GM23338 (cell line): ENCODE data around the gene LRRC37B. TPM values are rescaled to one million over a fixed set of nuclear protein-coding genes. Genes with fewer than 3 reads are reported as not detected.
"Not testable (repeated sequence)": the region's sequence is repeated elsewhere in the genome, so short reads cannot be mapped to it uniquely, and the experiment has no call there.

Experiments used
- ATAC-seq: fragments of 200-7000 bp; cut with Tn5 transposase; 3 replicates; pipeline ENCODE4 v1.9.1; 2020
- DNase-seq: peaks from one replicate; pipeline ENCODE4 v3.0.0-alpha.2; 2015; ENCODE audit warnings: low spot score
- H2AFZ ChIP-seq: fragments of 200-600 bp; sonication (generic); 2 replicates; pipeline ENCODE4 v1.8.0; 2016; ENCODE audit warnings: antibody characterized with exemption, mild to moderate bottlenecking, moderate library complexity
- H3F3A ChIP-seq: fragments of 200-600 bp; sonication (generic); replicated peaks from 2 replicates; pipeline ENCODE4 v1.8.0; 2017; ENCODE audit warnings: antibody characterized with exemption, mixed run types, low read depth
- H3K27ac ChIP-seq: fragments of 200-600 bp; sonication (generic); 2 replicates; pipeline ENCODE4 v1.6.1; 2016; ENCODE audit warnings: low read depth
- H3K27me3 ChIP-seq: fragments of 200-600 bp; sonication (generic); 2 replicates; pipeline ENCODE4 v1.8.0; 2016; ENCODE audit warnings: mild to moderate bottlenecking, mixed run types, moderate library complexity; ENCODE audit not compliant: insufficient read depth
- H3K36me3 ChIP-seq: fragments of 200-600 bp; sonication (generic); 2 replicates; pipeline ENCODE4 v1.8.0; 2016; ENCODE audit warnings: mild to moderate bottlenecking; ENCODE audit not compliant: insufficient read depth
- H3K4me1 ChIP-seq: fragments of 200-600 bp; sonication (generic); 2 replicates; pipeline ENCODE4 v1.8.0; 2016; ENCODE audit warnings: mild to moderate bottlenecking, moderate library complexity; ENCODE audit not compliant: insufficient read depth
- H3K4me2 ChIP-seq: fragments of 200-600 bp; sonication (generic); 2 replicates; pipeline ENCODE4 v1.7.1; 2017; ENCODE audit warnings: mixed run types
- H3K4me3 ChIP-seq: fragments of 200-600 bp; sonication (generic); 2 replicates; pipeline ENCODE4 v1.6.1; 2016; ENCODE audit warnings: mixed run types
- H3K79me2 ChIP-seq: fragments of 200-600 bp; sonication (generic); replicated peaks from 2 replicates; pipeline ENCODE4 v1.8.0; 2017; ENCODE audit warnings: mild to moderate bottlenecking; ENCODE audit not compliant: insufficient read depth
- H3K9me2 ChIP-seq: fragments of 200-600 bp; sonication (generic); 2 replicates; pipeline ENCODE4 v1.8.0; 2017; ENCODE audit not compliant: insufficient read depth
- H4K20me1 ChIP-seq: fragments of 200-600 bp; sonication (generic); replicated peaks from 2 replicates; pipeline ENCODE4 v1.8.0; 2017; ENCODE audit warnings: mild to moderate bottlenecking; ENCODE audit not compliant: insufficient read depth
- H3K27ac Mint-ChIP-seq: 2 replicates; pipeline ENCODE4 v1.8.0; 2020; ENCODE audit warnings: inconsistent platforms, mild to moderate bottlenecking, moderate library complexity, mixed read lengths
- H3K27me3 Mint-ChIP-seq: 3 replicates; pipeline ENCODE4 v1.8.0; 2022; ENCODE audit warnings: low read depth, mild to moderate bottlenecking, moderate library complexity, mixed read lengths, inconsistent platforms; ENCODE audit not compliant: insufficient read depth, poor library complexity
- H3K36me3 Mint-ChIP-seq: 3 replicates; pipeline ENCODE4 v1.8.0; 2021; ENCODE audit warnings: low read depth, mild to moderate bottlenecking, inconsistent platforms, moderate library complexity, mixed read lengths
- H3K4me1 Mint-ChIP-seq: 3 replicates; pipeline ENCODE4 v1.8.0; 2020; ENCODE audit warnings: mild to moderate bottlenecking, inconsistent platforms, mixed read lengths
- H3K4me3 Mint-ChIP-seq: 3 replicates; pipeline ENCODE4 v1.8.0; 2021; ENCODE audit warnings: moderate library complexity, mild to moderate bottlenecking, inconsistent platforms, mixed read lengths
- H3K9me3 Mint-ChIP-seq: 3 replicates; pipeline ENCODE4 v1.8.0; 2020; ENCODE audit warnings: moderate library complexity, mild to moderate bottlenecking, inconsistent platforms, mixed read lengths
- polyA plus RNA-seq: library from polyadenylated mRNA; unstranded; fragments of >200 nt; fragmentation: Nextera tagmentation; extraction: Ambion mirVana; gene quantifications from 2 replicates; pipeline ENCODE4 v1.2.1, GENCODE V29; 2016
- total RNA-seq: library from RNA; depleted of rRNA; stranded (reverse); fragments of >200 nt; shearing (Covaris generic); gene quantifications from 2 replicates; pipeline ENCODE4 v1.2.3, GENCODE V29; 2014

LRRC37B gene
- total and polyA plus RNA-seq, 2 experiments from 2014 or later: 21.4 to 24.3 TPM

GRCh38 chr17:32073131-32073530 lies 65.9 kb downstream of the LRRC37B start:
- not testable (repeated sequence) for H3K4me3 ChIP-seq, H3K36me3 Mint-ChIP-seq, H3K4me2 ChIP-seq, H3K9me2 ChIP-seq, H3F3A ChIP-seq, H3K27ac Mint-ChIP-seq, H3K79me2 ChIP-seq, H3K27me3 Mint-ChIP-seq, H3K9me3 Mint-ChIP-seq, ATAC-seq, H3K4me1 Mint-ChIP-seq, DNase-seq, H3K27ac ChIP-seq, H3K36me3 ChIP-seq, H3K4me1 ChIP-seq, H3K27me3 ChIP-seq, H2AFZ ChIP-seq, H4K20me1 ChIP-seq, H3K4me3 Mint-ChIP-seq

GRCh38 chr17:32079753-32080152 lies 72.6 kb downstream of the LRRC37B start:
- not testable (repeated sequence) for H3K79me2 ChIP-seq, H3K9me2 ChIP-seq, H3K27ac ChIP-seq, H4K20me1 ChIP-seq, H3K36me3 Mint-ChIP-seq, H3K27me3 Mint-ChIP-seq, H3F3A ChIP-seq, H3K4me1 Mint-ChIP-seq, H3K9me3 Mint-ChIP-seq, H3K27me3 ChIP-seq, H3K27ac Mint-ChIP-seq, H3K4me1 ChIP-seq, H3K36me3 ChIP-seq
- H3K4me2 ChIP-seq: 0 out of 2 replicates have a peak overlapping the region, but pooled peaks have one; percentile 38
- peak overlapping the region; percentile 21; the same call in 1 of the 2 replicates for H2AFZ ChIP-seq
- peak overlapping the region; percentile 39 for H3K4me3 ChIP-seq
- ATAC-seq (peak; percentile 18), DNase-seq (peak; percentile 90)
- H3K4me3 Mint-ChIP-seq: peak overlapping the region; percentile 16; the same call in 1 of the 3 replicates

GRCh38 chr17:32083550-32083979 lies 76.4 kb downstream of the LRRC37B start:
- H3K4me2 ChIP-seq: peak overlapping the region; percentile 83
- H3K27me3 Mint-ChIP-seq, H3K4me1 ChIP-seq, H2AFZ ChIP-seq, H3K9me3 Mint-ChIP-seq, H3K4me1 Mint-ChIP-seq, H3K79me2 ChIP-seq, H3K36me3 Mint-ChIP-seq, H3K27me3 ChIP-seq, H3K36me3 ChIP-seq, H3F3A ChIP-seq, H3K9me2 ChIP-seq, H4K20me1 ChIP-seq: not testable (repeated sequence)
- ATAC-seq: peak; percentile 22
- Mint-ChIP-seq H3K4me3 (peak overlapping the region; percentile 75), H3K27ac (peak overlapping the region; percentile 88)
- H3K27ac ChIP-seq: peak overlapping the region; percentile 97
- peak overlapping the region; percentile 84 for H3K4me3 ChIP-seq
- peak; percentile 66 for DNase-seq

GRCh38 chr17:32084003-32084941 lies 77.1 kb downstream of the LRRC37B start:
- H2AFZ ChIP-seq, H3K36me3 ChIP-seq, H3K27me3 Mint-ChIP-seq, H3K9me2 ChIP-seq, H3K4me1 ChIP-seq, H3K27me3 ChIP-seq, H3K36me3 Mint-ChIP-seq, H3F3A ChIP-seq, H3K79me2 ChIP-seq, H3K9me3 Mint-ChIP-seq, H3K4me1 Mint-ChIP-seq, H4K20me1 ChIP-seq: not testable (repeated sequence)
- Histone ChIP-seq H3K27ac (peak overlapping the region; percentile 98), H3K4me2 (peak overlapping the region; percentile 83), H3K4me3 (peak overlapping the region; percentile 84)
- peak; percentile 56 for ATAC-seq
- DNase-seq: peak; percentile 93
- Mint-ChIP-seq H3K27ac (peak overlapping the region; percentile 95), H3K4me3 (peak overlapping the region; percentile 73)
